HG03378 (cell line): ENCODE data around the gene HOXD1.

Experiments
- ATAC-seq: cut with Tn5 transposase; IDR thresholded peaks from one replicate; pipeline ENCODE4 v1.9.1; 2021; ENCODE audit warnings: mild to moderate bottlenecking, moderate library complexity; ENCODE audit not compliant: unreplicated experiment

Gene HOXD1

DNA sequence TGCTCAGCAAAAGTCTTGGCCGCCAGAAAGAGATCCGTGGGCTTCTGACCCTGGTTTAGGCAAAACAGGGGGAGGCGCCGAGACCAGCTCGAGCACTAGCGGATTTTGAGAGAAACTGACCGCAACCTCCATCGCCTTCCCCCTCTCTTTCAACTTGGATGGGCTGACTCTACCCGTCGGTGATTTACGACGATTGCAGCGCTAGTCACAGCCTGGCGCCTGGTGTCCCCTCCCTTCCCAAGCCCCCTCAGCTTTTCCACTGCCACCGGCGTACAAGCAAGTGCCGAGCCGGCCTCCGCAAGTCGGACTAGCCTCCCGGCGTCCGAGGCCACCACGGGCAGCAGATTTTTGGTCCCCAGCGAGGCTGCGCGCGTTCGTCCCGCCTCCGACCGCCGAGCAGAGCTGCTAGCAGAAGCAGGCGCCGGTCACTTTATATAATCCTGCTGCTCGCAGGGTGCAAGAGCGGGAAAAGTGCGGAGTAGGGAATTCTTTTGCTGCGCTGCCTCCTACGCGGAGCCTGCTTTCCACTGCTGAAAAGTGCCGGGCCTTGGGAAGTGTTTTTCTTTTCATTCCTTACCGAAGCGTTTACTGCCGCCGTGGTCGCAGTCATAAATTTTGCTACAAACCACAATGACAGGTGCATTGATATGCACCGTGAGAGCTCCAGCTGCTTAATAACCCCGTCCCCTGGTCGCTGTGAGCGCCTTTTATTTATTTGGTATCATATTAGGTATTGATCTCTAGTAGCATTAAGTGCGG lies 23.7 kb upstream of the HOXD1 start:
- no peak for ATAC-seq

DNA sequence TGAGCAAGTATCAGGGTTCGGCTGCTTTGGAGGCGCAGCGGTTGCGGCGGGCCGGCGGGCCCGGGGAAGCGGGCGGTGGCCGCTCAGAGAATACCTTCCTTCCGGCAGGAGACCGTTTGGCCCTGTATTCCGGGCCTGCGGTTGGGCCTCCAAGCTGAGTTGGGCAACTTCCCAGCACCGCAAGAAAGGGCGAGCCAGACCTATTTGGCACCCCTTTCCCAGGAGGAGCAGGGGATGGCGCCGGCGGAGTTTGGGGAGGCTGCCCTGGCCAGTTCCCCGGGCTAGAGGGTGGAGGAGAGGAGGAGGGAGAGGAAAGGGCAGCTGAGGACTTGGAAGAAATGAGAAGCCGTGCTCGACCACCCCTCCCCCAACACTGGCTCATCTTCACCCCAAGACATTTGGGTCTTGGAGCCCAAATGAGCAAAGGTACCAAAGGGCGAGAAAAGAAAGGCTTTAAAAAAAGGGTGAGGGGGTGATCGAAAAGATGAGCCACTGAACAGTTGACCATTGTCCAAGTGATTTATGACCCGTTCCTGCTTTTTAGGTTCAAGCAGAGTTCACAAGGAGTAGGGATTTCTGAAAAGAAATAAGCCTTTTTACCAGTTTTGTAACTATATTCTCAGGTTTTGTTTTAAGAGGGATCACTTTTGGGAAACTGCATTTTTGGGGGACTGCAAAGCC lies 23.0 kb upstream of the HOXD1 start:
- ATAC-seq = no peak

- ATAC-seq = no peak
These were observed 22.2 kb upstream of the HOXD1 start for GRCh38 chr2:176166272-176166671.

GRCh38 chr2:176167398-176167797 lies 21.1 kb upstream of the HOXD1 start:
- ATAC-seq = no peak

- no peak for ATAC-seq
These were observed 19.3 kb upstream of the HOXD1 start for GRCh38 chr2:176169181-176169580.

- no peak for ATAC-seq
These were observed 18.8 kb upstream of the HOXD1 start for GRCh38 chr2:176169711-176170110.

DNA sequence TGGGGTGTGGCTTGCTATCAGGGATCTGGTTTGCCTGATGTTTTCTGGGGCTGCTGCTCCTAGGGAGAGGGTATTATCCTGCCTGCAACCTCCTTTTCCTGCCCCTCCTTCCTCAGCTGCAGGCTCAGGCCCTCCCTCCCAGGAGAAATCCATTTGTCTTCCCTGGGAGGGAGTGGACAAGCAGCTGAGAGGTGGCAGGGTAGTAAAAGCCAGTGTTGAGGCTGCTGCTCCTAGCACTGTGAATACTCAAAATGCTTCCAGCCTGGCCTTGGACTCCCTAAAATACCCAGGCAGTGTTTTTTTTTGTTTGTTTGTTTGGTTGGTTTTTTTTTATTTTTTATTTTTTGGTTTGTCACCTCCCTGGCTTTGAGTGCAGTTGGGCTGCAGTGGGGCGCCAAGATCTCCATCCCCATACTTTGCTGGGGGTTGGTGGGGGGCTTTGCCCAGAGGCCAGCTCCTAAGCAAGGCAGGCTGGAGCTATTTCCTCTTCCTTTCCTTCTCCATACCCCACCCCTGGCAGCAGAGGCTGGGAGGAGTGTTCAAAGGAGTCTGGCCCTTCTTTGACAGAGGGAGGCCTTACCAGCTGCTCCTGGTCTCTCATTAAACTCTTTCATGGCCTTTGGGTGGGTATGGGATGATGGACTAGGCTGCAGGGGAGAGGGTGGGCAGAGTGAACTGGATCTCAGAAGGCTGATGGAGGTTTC lies 17.7 kb upstream of the HOXD1 start:
- ATAC-seq = no peak

DNA sequence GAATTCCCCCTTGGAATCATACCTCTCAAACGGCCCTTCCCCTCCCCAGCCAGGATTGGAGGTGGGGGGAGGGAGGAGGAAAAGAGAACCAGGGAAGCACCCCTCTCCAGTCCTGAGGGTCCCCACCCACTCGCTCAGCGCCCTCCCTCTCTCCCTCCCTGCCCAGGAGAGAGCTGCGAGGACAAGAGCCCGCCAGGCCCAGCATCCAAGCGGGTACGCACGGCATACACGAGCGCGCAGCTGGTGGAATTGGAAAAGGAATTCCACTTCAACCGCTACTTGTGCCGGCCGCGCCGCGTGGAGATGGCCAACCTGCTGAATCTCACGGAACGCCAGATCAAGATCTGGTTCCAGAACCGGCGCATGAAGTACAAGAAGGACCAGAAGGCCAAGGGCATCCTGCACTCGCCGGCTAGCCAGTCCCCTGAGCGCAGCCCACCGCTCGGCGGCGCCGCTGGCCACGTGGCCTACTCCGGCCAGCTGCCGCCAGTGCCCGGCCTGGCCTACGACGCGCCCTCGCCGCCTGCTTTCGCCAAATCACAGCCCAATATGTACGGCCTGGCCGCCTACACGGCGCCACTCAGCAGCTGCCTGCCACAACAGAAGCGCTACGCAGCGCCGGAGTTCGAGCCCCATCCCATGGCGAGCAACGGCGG lies 17.0 kb upstream of the HOXD1 start:
- ATAC-seq = no peak

DNA sequence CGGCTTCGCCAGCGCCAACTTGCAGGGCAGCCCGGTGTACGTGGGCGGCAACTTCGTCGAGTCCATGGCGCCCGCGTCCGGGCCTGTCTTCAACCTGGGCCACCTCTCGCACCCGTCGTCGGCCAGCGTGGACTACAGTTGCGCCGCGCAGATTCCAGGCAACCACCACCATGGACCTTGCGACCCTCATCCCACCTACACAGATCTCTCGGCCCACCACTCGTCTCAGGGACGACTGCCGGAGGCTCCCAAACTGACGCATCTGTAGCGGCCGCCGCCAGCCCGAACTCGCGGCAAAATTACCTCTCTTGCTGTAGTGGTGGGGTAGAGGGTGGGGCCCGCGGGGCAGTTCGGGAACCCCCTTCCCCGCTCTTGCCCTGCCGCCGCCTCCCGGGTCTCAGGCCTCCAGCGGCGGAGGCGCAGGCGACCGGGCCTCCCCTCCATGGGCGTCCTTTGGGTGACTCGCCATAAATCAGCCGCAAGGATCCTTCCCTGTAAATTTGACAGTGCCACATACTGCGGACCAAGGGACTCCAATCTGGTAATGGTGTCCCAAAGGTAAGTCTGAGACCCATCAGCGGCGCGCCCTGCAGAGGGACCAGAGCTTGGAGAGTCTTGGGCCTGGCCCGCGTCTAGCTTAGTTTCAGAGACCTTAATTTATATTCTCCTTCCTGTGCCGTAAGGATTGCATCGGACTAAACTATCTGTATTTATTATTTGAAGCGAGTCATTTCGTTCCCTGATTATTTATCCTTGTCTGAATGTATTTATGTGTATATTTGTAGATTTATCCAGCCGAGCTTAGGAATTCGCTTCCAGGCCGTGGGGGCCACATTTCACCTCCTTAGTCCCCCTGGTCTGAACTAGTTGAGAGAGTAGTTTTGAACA lies 16.2 kb upstream of the HOXD1 start:
- no peak for ATAC-seq

DNA sequence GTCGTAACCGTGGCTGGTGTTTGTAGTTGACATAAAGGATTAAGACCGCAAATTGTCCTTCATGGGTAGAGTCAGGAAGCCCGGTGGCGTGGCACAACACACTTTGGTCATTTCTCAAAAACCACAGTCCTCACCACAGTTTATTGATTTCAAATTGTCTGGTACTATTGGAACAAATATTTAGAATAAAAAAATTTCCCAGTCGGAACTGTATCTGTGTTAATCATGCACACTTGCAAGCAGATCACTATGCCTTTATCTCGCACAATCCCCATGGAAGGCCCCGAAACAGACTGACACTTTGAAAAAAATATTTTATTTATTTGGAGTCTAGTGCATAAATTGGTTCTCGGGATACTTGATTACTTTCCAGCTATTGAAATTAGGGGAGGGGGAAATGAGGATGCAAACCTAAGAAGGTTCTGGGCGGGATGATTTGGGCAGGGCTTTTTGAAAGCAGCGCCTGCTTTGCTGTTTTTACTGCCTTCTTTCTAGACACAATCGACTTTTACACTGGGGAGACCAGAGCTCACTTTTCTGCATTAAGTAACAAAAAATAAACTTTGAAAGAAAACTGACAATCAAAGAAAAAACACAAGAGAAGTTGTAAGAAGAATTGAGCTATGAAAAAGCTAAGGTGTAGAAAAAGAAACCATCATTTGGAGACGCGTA lies 15.4 kb upstream of the HOXD1 start:
- no peak for ATAC-seq

- ATAC-seq = no peak
These were observed 14.7 kb upstream of the HOXD1 start for GRCh38 chr2:176173567-176174381.

DNA sequence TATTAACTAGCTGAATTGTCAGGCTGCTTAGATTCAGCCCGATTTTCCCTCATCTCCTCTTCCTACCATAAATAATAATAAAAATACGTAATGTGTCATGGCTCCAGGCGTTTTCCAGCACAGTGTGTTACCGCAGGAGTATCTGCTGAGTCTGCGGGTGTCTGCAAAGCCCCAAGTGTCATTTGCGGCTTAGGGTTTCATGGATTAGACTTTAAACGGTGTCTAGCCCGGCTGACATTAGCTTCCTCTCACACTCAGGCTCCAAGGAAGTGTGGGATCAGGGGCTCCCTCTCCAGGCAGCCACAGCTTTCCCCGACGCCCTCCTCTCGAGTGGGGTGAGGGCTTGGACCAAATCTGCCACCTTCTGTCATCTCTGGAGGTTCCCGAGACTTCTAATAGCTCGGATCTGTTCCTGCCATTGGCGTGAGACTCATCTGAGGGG lies 14.1 kb upstream of the HOXD1 start:
- ATAC-seq = no peak

DNA sequence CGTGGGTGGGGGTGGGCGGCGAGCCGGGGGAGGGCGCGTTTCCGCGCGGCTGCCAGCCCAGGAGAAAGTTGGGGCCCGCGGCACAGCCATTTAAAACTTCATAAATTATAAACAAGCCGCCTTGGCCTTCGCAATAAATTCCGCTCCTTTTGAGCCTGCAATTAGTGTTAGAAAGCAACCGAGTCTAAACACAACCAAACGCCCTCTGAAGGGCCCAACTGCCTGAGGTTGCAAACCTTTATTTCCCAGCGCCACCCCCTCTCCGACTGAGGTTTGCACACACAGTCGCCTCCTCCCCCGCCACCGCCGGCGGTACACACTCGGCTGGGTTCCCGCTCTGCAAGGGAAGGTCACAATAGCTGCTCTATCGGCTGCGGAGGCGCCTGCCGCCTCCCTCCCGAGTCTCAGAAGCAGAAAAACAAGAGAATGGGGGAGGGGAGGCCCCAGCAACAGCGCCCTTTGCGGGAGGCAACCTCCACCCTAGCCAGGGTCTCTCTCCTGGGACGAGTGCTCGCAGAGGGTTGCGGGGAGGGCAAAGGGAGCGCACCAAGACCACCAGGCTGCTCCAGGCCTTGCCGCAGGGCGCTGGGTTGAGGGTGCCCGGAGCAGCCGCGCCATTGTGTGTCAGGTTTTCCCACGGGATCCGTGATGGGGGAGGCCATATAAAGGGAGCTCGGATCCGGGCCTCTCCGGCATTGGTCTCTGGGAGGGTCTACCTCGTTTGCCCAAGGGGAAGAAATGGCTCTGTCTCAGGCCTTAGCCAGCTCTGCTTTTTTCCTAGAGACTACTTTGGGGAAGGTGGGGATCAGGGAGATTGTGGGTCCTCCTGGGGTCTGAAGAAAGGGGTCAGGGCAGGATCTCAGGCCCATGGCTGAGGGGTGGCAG lies 13.4 kb upstream of the HOXD1 start:
- no peak for ATAC-seq

DNA sequence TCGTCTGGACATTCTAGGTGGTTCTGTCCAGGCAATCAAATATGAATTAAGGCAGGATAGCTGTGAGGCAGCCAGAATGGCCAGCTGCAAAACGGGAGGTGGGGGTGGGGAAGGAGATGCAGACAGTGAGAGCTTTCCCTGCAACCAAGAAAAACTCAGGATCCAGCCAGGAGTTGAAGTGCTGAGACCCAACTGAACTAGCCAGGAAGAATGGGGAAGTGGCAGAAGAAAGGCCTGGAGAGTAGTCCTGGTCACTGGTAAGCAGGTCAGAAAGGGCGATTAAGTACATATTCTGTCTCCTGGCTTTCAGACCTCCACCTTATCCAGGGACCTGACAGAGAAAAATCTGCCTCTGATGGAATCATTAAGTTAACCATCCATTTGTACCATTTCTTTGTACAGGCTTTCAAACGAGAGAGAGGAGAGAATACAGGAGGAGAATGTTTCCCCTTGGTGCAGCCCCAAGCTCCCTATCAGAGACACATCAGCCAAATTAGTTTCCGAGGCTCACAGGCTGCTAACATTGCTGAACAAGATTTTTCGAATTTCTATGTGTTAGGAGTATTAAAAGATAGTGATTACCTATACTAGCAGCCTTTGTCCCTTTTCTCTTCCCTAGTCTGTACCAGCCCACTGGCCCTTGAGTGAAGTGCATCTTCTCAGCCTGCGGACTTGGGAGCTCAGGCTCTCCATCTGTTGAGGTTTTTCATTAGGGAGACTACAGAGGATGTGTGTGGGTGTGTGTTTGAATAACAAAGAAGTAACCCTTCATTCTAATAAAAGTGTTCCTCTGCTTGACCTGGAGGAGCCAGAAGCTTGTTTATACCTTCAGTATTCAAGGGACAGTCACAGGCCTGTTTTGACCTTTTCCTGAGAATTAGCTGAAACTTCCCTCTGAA lies 12.5 kb upstream of the HOXD1 start:
- no peak for ATAC-seq

DNA sequence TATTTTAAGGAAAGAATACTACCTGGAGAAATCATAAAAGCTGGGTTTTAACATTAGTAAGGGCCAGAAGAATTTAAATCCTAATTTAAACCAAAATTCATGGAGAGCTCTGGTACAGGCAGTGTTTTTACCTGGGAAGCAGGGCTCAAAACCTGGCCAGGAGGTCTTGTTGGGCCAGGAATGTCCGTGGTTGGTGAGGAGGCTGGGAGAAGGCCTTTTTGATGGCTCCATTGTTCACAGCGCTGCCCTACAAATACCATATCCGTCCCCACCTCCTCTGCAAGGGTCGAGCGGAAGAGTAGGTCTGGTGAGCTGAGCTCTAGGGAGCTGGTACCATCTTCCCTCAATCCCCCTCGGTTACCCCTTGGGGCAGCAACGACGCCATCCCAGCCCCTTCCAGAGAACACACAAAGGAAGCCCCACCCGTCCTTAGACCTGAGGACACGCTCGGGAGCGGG lies 10.9 kb upstream of the HOXD1 start:
- no peak for ATAC-seq

DNA sequence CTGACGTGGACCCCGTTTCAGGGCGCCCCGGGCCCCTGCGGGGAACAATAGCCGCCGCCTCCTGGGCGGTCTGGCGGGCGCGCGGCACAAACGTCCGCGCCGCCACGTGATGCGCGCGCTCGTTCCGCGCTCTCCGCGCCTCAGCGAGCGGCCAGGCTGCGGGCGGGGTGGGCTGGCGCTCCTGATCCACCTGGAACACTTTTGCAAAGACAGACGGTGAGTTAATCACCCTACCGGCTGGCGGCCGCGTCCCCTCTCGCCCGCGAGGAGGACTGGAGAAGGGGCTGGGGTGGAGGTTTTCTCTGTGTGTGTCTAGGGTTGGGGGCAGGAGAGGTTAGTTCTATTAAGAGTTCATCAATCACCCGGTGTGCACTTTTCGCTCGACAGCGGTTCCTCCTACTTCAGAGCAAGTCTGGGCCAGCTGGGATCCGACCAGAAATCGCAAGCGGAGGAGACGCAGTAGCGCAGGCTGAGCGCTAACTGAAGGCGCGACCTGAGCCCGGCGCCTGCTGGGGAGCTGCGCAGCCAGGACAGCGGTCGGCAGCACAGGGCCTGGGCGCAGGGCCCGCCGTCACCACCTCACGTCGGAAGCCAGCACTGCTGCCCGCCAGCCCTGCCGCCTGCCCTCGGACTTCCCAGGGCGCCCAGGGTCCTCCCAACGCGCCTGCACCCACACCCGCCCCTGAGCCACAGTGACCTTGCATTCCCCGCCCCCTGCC lies 10.3 kb upstream of the HOXD1 start:
- ATAC-seq = no peak
